Fibroblast of gingiva (primary cell): ENCODE measurements around the gene ME3.
A peak's percentile ranks its signal among the peaks of the same experiment; 100 is the strongest.

Source experiments
- DNase-seq: peaks from one replicate; pipeline ENCODE4 v3.0.0-alpha.2; 2011; ENCODE audit warnings: low read depth

Gene ME3

DNA sequence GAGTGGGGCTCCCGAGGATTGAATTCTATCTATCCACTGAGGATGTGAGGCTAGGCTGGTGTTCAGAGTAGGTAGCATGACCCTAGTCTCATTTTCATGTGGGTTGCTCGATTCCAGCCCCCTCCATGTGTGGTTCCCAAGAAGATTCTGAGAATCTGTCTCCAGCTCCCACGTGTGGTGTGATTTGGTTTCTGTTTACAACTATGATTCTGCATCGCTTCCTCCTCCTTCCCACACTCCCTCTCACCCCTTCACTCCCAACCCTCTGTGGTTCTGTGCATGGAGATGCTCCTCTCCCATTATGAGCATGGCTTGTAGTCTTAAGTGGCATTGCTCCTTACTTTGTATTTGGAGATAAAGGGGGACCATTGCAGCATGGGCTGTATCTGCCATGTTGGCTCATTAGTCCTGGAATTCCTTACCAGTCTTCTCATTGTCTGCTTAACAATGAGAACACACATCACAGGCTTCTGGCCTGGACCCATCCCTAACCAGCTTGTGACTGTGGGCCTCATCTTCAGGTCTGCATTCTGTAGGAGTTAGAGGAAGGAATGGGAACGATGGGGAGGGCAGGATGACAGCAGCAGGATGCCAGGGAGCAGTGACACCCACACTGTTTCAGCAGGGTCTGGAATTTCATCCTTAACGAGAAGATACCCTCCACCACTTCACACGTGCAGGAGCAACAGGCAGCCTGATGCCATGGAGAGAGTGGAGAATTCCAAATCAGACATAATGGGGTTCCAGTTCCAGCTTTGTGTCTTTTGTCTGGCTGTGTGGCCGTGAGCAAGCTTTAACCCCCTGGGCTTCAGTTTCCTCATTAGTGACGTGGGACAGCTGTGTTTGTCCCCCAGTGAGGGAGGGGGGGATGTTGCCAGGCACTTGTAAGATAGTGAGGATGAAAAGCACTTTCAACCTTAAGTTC lies 211.7 kb downstream of the ME3 start:
- no peak for DNase-seq

GRCh38 chr11:86459682-86460460 lies 212.5 kb downstream of the ME3 start:
- DNase-seq: peak; percentile 71

DNA sequence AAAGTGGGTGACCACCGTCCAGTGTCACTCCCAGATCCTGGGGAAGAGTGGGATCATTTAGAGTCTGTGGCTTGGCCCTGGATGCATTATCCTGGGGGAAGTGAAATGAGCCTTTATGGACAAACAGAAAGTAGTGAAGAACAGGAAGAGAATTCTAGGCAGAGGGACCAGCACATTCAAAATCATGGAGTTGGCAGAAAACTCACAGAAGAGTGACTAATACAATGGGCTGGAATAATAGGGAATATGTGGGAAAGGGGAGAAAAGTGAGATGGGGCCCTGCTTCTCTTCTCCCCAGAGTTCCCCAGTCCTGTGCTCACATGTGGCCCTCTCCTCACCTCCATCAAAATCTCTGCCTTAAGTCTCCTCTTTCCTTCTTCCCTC lies 213.4 kb downstream of the ME3 start:
- DNase-seq: no peak

- DNase-seq: peak; percentile 64
Observed at GRCh38 chr11:86458294-86459001, 214.0 kb downstream of the ME3 start.

DNA sequence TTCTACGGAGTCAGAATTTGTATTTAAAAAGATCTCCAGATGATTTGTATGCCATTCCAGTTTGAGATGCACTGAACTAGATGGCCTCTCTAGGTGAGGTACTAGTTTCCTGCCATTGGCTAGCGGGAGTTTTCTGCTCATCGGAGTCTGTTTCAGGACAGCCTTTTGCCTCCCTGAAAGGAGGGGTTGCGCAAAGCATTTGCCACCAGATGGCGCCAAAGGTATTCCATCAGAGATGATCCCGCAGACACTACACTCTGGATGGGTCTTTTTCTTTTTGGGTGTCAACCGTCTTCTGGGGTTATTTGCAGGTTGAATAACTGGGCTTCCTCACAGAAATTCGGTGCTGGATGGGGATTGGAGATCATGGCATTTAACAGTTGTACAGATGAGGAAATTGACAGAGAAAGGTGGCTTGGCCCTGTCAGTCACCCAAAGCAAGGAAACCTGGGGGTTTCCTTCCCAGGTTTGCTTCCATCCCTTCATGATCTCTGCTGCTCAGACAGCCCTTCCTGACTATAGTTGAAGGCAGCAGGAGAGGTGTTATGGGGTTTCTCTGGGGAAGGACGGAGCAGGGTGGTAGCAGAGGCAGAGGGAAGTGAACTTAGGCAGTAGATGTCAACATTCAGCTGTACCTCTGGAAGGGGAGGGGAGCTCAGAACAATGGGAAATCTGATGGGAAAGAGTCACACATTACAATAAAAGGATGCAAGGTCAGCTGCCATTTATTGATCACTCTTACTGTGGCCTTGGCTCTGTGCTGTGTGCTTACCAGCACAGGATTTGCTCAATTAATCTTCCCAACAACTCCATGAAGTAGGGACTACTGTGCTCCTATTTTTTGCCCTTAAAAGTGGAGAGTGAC lies 216.1 kb downstream of the ME3 start:
- DNase-seq: peak; percentile 66

- DNase-seq: no peak
Observed at GRCh38 chr11:86453290-86454030, 219.0 kb downstream of the ME3 start.

DNA sequence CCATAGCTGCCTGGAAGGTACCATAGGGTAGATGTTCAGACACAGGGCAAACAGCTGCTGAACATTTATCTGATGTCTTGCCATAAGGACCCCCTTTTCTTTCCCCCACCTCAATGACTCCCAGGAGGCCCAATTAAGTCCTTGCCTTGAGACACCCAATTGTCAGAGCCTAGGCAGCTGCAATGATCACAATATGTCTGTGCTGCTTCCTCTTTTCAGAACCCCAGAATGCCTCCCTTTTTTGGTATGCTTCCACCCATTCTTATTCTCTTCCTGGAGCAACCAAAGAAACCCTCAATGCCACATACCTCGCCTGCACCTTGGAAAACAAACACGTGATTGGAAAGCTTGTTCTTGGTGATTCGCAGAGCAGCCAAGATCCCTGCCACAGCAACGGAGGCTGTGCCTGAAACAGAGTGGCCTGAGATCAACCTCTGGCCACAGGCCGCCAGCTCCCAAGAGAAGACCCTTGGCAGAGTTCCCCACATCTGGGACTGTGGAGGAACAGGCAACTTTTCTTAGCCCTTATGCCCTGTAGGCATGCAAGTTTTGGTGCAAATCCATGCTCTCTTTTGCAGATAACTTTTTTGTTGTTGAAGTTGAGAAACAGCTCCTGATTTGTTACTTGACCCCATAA lies 222.3 kb downstream of the ME3 start:
- peak; percentile 15 for DNase-seq

DNA sequence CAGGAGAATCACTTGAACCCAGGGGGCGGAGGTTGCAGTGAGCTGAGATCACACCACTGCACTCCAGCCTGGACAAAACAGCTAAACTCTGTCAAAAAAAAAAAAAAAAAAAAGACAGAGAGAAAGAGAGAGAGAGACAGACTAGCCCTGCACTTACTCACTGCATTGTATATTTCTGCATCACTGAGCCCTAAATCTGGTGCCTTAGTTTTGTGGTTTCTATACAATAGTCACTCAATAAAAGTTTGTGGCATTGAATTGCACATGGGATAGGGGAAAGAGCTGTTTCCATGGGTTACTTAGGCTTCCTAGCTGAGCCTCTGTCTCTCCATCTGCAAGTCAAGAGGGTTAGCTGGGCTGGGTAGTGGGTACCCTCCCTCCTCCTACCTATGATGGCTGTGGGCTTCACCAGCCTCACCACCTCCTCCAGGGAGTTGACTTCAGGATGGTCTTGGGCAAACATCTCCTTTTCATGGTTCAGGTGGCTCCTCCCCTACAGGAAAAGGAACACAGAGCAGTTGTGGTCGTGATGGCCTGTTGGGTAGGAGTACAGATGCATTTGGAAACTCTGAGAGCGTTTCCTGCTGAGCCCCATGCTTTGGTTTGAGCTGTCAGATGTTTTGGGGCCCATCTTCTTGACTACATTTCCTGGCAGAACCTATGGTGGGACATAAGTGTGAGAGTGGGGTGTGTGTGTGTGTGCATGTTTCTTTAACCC lies 224.5 kb downstream of the ME3 start:
- DNase-seq: no peak

GRCh38 chr11:86446924-86447285 lies 225.5 kb downstream of the ME3 start:
- DNase-seq: no peak

- no peak for DNase-seq
Observed at GRCh38 chr11:86446163-86446923, 226.1 kb downstream of the ME3 start.

DNA sequence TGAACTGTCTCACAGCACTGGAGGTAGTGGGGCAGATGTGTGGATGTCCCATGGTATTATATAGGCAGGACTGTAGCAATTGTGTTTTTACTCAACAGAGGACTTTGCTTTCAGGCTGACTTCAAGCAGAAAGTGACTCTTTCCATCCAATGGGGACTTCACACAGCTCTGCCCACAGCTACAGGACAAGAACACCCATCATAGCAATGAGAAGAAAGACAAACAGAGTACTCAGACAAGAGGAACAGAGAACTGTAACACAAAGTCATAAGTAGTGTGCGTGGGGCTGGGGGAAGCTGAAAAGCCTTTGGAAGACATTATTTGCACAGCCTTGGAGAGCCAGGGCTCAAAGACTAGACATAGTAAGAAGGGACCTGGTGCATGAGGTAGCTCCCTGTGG lies 227.4 kb downstream of the ME3 start:
- DNase-seq: no peak

GRCh38 chr11:86443415-86443814 lies 229.0 kb downstream of the ME3 start:
- DNase-seq: no peak

GRCh38 chr11:86442827-86443226 lies 229.6 kb downstream of the ME3 start:
- no peak for DNase-seq

DNA sequence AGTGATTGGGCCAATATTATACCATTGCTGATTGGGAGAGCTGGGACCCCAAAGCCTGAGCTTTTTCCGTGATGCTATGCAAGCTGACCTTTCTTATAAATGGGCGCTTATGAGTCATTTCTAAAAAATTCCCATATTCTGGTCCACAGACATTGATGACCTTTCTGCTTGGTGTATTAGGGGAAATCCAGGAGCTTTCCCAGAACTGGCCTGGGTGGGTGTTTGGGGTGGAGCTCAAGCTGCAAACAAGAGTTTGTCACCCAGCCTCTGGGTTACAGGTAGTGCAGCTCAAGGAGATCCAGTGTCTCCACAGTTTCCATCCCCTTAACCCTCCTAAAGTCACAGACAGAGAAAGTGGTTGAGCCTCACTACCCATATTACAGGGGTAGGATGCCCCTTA lies 230.0 kb downstream of the ME3 start:
- no peak for DNase-seq

GRCh38 chr11:86440843-86441242 lies 231.6 kb downstream of the ME3 start:
- DNase-seq: no peak

DNA sequence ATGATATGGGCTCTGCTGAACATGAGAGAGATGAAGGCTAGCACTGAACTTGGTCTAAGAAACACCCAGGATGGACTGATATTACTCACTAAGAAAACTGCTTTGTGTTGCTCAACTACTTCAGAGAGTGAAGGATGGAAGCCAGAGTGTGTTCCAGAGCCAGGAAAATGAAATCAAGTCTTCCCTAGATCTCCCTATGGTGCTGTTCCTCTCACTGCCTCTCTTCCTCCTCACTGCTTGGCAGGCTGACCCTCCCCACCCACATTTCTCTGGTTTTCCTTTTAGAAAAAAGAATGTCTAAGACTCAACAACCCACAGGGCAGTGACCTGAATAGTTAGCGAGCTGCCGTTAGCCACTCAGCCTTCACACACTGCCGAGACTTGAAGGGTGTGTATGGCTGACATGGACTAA lies 232.1 kb downstream of the ME3 start:
- DNase-seq: peak; percentile 85

- DNase-seq: no peak
Observed at GRCh38 chr11:86438685-86439084, 233.7 kb downstream of the ME3 start.

DNA sequence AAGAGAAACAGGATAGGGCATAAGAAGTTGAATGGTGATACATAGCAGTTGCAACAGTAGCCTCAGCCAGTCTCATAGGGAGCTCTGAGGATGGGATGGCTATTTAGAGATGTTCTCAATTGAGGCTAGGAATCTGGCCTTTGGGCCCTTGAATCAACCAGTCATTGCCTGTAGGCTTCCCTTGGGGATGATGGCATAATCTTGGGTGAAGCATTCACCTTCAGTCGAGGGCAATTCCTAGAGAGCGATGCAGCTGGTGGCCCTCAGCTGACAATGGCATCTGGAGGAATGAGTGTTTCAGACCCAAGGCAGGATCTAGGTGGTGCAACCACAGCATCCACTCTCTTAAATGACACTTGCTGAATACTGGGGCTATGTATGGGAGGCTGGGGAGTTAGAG lies 236.7 kb downstream of the ME3 start:
- no peak for DNase-seq
